GM10847 (cell line): ENCODE data around the gene ME1.

Experiments
- POLR2A ChIP-seq: IDR thresholded peaks from 2 replicates; pipeline ENCODE4 v1.6.1; 2011; ENCODE audit not compliant: insufficient read length; ENCODE audit errors: extremely low read depth

The ME1 gene

GRCh38 chr6:83226517-83226916 lies 204.3 kb downstream of the ME1 start:
- TF ChIP-seq POLR2A = no peak

DNA sequence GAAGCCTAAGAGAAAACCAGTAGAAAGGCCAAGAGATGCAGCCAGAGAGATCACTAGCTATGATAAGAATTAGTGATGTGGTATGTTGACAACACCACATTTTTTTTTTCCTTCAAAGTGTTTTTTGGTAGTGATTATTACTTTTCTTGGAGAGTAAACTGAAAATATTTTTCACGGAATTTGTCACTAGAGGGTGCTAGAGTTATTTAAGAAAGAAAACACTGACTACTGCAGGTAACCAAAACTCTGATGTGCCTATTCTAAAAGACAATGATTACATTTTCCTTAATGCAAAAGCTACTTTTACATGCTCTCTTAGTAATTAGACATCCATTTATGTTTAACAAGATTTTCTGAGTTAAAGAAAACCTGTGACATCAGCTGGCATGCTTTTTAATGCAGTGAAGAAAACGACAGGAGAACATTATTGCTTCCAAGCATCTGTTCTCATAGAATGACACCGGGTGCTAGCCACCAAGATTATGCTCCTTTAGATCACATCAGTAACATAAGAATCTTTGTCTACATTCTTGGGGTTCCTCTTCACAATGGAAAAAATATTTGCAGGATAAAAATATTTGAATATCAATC lies 208.9 kb downstream of the ME1 start:
- no peak for TF ChIP-seq POLR2A

DNA sequence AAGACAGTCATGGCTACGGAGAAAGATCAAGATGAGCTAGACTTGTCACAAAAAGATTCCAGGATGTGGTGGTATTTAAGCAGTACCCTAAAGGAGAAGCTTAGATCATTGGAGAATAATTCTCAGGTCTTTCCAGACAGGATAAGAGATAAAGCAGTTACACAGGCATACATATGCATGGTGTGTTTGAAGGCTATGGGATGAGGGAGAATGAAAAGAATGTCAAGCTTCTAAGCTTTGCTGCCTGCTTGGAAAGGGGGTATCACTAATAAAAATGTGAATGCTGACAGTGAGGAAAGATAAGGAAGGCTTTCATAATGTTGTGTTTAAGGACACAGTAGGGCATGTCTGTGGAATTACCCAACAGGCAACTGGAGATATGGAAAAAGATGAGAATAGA lies 209.6 kb downstream of the ME1 start:
- TF ChIP-seq POLR2A = no peak

DNA sequence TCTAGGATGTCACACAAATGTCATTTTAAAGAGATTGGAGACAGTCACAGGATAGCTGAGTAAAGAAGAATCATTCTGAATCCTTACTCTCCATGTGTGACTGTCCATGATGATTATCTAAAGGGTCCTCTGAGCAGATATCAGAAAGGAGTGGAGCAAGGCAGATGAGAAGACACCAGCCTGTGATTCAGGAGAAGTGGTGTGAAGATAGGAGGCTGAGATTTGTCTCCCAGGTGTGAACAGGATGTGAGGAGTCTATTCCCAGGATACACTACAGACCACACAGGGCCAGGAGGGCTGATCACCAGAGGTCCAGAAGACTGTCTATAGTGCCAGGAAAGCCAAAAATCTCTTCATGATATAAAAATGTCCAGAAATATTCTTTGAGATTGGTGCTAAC lies 210.7 kb downstream of the ME1 start:
- no peak for TF ChIP-seq POLR2A

DNA sequence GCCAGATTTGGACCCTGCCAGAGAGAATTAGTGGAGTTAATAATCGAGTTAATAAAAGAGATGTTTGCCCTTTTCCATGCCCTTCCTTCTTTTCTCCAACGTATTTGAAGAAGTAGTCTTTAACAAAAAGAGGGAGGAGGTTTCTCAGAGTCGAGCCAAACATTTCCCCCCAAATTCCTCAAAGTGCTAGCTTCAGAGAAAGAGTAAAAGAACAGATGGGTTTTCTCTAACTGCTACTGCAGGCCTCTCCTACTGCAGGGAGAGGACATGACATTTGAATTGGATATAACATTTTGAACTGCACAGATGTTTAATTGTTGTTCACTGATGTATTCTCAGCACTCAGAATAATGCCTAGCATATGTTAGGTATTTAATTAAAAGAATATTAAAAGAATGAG lies 212.2 kb downstream of the ME1 start:
- no peak for TF ChIP-seq POLR2A

- no peak for TF ChIP-seq POLR2A
Measured at GRCh38 chr6:83216806-83217205, 214.0 kb downstream of the ME1 start.

- TF ChIP-seq POLR2A = no peak
Measured at GRCh38 chr6:83215131-83216047, 215.5 kb downstream of the ME1 start.

DNA sequence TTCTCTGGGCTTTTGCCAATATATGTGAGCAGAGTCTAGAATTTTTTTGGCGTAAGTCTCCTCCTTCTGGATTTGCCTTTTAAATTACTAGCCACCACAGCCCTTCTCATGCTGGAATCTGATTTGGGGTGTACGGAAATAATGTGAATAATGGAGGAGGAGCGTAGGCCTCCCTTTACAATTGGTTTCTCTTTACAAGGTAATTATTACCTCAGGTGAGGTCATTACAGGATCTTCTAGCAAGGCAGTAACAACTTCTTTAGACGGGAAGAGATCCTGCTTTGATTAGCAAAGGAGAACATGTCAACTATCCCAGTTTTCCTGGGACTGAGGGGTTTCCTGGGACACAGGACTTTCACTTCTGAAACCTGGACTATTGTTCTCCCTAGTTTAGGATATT lies 228.8 kb downstream of the ME1 start:
- no peak for TF ChIP-seq POLR2A

DNA sequence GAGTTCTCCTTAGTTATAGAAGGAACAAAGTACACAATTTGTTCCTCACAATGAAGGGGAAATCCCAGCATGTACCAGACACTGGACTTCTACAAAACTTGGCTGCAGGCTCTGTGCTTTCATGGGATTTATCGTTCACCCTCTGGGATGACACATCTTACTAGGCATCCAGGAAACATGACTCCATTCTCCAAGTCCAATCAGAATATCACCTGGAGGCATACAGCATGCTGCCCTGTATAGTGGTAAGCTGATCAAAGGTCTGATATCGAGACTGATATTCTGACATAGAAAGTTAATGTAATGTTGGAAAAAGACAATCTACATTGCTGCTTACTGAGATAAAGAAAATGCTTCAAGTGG lies 231.0 kb downstream of the ME1 start:
- no peak for TF ChIP-seq POLR2A

DNA sequence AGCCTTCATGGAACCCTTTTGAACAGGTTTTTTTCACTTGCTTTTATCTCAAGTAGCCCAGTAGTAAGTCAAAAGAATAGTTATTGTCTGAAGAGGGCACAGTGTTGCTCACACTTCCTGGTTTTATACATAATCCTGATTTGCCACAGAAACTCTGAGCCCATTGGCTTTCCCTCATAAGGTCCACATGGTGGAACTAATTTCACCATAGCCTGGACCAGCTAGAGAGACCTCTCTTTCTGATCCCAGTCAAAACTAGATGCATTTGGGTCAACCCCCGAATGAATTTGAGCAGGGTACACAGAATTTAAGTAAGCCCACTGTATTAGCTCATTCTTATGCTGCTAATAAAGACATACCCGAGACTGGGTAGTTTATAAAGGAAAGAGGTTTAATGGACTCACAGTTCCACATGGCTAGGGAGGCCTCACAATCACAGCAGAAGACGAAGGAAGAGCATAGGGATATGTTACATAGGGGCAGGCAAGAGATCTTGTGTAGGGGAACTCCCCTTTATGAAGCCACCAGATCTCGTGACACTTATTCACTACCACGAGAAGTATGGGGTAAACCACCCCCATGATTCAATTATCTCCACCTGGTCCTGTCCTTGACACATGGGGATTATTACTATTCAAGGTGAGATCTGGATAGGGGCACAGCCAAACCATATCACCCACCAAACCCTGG lies 231.5 kb downstream of the ME1 start:
- TF ChIP-seq POLR2A = no peak

DNA sequence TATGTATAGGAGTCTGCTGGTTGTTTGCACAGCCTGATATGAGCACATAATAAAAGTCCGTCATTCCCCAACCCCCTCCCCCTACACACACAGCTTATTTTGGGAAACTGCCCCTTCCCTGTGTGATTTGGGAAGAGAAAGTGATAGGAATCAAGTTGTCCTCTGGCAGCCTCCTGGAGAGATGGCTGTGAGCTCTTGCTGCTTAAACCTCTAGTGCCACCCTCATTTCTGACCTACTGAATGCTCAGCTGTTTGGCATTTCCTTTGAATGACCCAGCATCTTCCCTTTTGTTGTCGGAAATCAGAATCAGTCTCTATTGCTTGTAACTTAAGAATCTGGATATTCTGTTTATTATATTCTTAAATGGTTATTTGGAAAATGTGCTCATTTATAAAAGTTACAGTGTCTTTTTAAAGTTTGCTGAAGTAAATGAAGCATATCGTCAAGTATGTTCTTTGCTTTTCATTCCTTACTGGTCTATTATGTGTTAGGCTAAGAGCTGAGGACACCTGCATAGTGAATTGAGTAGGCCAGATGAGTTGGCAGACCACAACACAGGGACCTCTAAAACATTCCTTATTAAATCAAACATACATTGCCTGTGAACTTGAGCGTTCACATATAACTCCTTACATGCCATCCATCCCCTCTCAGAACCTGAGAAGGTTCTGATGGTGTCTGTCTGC lies 232.2 kb downstream of the ME1 start:
- no peak for TF ChIP-seq POLR2A

DNA sequence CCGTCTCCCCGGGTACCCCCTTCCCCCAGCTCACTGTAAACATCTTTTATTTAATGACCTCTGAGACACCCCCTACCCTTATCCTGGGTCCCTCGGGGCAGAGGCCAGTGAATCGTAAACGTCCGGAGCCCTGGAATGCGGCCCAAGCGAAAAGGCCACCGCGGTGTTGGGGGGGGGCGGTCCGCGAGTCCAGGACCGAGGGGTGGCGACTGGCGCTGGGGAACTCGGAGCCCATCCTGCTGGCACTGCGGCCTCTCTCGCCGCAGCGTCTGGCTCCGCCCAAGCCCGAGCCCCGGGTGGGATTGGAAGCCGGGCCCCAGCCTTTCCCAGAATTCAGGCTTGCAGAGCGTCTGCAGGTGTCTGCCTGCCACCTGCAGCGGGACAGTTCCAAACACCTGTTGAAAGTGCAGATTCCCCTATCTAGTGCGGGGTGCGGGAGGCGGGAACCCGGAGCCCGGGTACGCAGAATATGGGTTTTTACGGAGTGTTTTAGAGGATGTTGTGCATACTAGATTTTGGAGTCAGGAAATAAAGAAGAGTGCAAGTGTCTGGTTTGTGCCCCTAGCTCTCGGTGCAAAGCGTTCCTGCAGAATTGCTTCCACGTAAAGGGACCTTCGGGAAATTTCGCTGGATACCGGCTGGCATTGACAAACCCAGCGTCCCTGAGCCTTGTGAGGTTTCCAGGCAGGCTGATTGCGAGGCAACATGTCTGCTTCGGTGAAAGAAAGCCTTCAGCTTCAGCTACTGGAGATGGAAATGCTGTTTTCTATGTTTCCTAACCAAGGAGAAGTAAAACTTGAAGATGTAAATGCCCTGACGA lies 236.9 kb downstream of the ME1 start:
- TF ChIP-seq POLR2A = no peak

DNA sequence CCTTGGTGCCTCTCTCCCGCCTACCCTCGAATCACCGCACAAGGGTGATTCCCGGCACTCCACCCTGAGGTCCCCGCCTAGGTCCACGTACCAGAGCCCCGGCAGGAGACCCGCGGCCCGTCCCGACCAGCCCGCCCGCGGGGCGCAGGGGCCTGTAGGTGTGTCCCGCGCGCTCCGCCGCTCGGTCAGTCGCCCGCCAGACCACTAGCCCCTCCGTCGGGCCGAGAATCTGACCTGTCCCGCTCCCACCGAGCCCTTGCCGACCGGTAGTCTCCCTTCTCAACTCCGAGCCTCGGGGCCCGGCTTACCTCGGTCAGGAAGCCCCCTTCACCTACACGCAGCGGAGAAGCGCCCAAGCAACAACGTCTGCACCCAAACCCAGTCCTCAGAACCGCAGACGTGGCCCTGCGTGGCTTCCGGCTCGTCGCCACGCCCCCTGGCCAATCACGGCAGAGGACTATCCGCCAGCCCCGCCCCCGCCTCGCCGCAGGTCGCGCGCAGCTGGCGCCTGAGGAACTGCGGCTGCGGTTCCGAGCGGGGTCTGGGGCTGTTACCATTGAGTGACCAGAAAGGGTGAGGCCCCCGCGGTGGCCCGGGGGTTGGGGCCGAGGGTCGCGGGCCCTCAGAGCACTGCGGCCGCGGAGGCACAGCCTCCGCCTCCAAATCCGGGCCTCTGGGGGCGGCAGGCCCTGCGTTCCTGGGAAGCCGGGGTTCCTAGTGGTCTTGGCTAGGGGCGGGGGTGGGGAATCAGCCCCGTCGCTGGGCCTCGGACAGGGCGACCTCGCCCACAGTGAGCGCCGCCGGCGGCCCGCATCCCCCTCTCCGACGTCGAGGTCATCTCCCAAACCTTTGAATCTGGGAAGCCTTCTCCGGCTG lies 237.7 kb downstream of the ME1 start, which contains the start of the genes PGM3 and RWDD2A:
Gene PGM3 (minus strand): TSS at position 395 of the 876 bp plus-strand sequence. CDS start 2,253 bp downstream, outside the sequence.
Gene RWDD2A (plus strand): TSS at position 487 of the 876 bp plus-strand sequence. CDS start 1,095 bp downstream, outside the sequence.
- peak; percentile 89 for TF ChIP-seq POLR2A
